HepG2 (cell line): ENCODE measurements around the gene APBB3.

Experiments
- ELF1 ChIP-seq: sonication (generic); formaldehyde crosslinking; IDR thresholded peaks from 2 replicates; pipeline ENCODE4 v1.4.0; 2020; ENCODE audit warnings: missing genetic modification reagents
- FOSL2 ChIP-seq: sonication (generic); formaldehyde crosslinking; IDR thresholded peaks from 2 replicates; pipeline ENCODE4 v1.4.0; 2020; ENCODE audit warnings: missing genetic modification reagents
- GATAD2A ChIP-seq: IDR thresholded peaks from 2 replicates; pipeline ENCODE4 v1.6.1; 2016
- HMG20B ChIP-seq: conservative IDR thresholded peaks from 2 replicates; pipeline ENCODE4 v1.6.1; 2016; ENCODE audit warnings: missing genetic modification reagents, missing compliant biosample characterization
- SOX6 ChIP-seq, 2 experiments: fragments of 450-650 bp in 1 of 2; sonication (generic) in 1 of 2; formaldehyde crosslinking in 1 of 2; IDR thresholded peaks; 2 replicates each; pipeline versions ENCODE4 v1.4.0 to v1.6.1; 2017 to 2020; ENCODE audit warnings: antibody characterized with exemption in 1 of 2, mild to moderate bottlenecking in 1 of 2, missing genetic modification reagents in 1 of 2
- ZNF34 ChIP-seq: sonication (generic); formaldehyde crosslinking; IDR thresholded peaks from 2 replicates; pipeline ENCODE4 v1.4.0; 2020; ENCODE audit warnings: mild to moderate bottlenecking, missing genetic modification reagents, borderline replicate concordance
- TF ChIP-seq, protein P1 (sequence below): sonication (generic); formaldehyde crosslinking; IDR thresholded peaks from 2 replicates; pipeline ENCODE4 v1.5.0; 2020; ENCODE audit warnings: missing genetic modification reagents

DNA sequence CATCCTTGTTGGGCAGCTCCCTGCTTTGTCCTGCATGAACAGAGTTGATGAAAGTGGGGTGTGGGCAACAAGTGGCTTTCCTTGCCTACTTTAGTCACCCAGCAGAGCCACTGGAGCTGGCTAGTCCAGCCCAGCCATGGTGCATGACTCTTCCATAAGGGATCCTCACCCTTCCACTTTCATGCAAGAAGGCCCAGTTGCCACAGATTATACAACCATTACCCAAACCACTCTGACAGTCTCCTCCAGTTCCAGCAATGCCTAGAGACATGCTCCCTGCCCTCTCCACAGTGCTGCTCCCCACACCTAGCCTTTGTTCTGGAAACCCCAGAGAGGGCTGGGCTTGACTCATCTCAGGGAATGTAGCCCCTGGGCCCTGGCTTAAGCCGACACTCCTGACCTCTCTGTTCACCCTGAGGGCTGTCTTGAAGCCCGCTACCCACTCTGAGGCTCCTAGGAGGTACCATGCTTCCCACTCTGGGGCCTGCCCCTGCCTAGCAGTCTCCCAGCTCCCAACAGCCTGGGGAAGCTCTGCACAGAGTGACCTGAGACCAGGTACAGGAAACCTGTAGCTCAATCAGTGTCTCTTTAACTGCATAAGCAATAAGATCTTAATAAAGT is 4.2 kb upstream of the APBB3 start:
- TF ChIP-seq, protein P1, sequence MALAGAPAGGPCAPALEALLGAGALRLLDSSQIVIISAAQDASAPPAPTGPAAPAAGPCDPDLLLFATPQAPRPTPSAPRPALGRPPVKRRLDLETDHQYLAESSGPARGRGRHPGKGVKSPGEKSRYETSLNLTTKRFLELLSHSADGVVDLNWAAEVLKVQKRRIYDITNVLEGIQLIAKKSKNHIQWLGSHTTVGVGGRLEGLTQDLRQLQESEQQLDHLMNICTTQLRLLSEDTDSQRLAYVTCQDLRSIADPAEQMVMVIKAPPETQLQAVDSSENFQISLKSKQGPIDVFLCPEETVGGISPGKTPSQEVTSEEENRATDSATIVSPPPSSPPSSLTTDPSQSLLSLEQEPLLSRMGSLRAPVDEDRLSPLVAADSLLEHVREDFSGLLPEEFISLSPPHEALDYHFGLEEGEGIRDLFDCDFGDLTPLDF, result no peak
- no peak for TF ChIP-seq HMG20B (CRISPR knock-in tag)
- TF ChIP-seq FOSL2 (CRISPR knock-in tag), result no peak
- no peak for TF ChIP-seq ZNF34 (CRISPR knock-in tag)
- TF ChIP-seq ELF1 (CRISPR knock-in tag), result no peak
- no peak for TF ChIP-seq SOX6 (IDR thresholded peaks at IDR 0.05)
- TF ChIP-seq SOX6 (CRISPR knock-in tag; IDR thresholded peaks at IDR 0.05), result no peak
- TF ChIP-seq GATAD2A, result no peak
